Effector memory CD4-positive, alpha-beta T cell (primary cell): ENCODE measurements around the gene SH3BGR.

Source experiments
- DNase-seq, 3 donors: peaks; one replicate each; pipeline ENCODE4 v3.0.0-alpha.2; 2020
- H3K27ac ChIP-seq: 2 replicates; pipeline ENCODE4 v1.7.0; 2013; ENCODE audit warnings: mild to moderate bottlenecking, low read length, moderate library complexity; ENCODE audit not compliant: insufficient read depth, poor library complexity, severe bottlenecking
- H3K27me3 ChIP-seq: replicated peaks from 2 replicates; pipeline ENCODE4 v1.7.0; 2013; ENCODE audit warnings: mild to moderate bottlenecking, low read length; ENCODE audit not compliant: insufficient read depth, control insufficient read depth, poor library complexity, severe bottlenecking
- H3K36me3 ChIP-seq: 2 replicates; pipeline ENCODE4 v1.7.0; 2013; ENCODE audit warnings: mild to moderate bottlenecking, low read length, moderate library complexity; ENCODE audit not compliant: control insufficient read depth, insufficient read depth
- H3K4me1 ChIP-seq: 2 replicates; pipeline ENCODE4 v1.7.0; 2013; ENCODE audit warnings: low read length, mild to moderate bottlenecking; ENCODE audit not compliant: control insufficient read depth, insufficient read depth, poor library complexity, severe bottlenecking
- H3K4me3 ChIP-seq: 2 replicates; pipeline ENCODE4 v1.7.0; 2013; ENCODE audit warnings: low read length, low read depth, mild to moderate bottlenecking; ENCODE audit not compliant: insufficient read depth, poor library complexity, severe bottlenecking
- H3K9me3 ChIP-seq: 2 replicates; pipeline ENCODE4 v1.7.0; 2013; ENCODE audit warnings: mild to moderate bottlenecking, low read length, moderate library complexity; ENCODE audit not compliant: control insufficient read depth

Gene SH3BGR

GRCh38 chr21:39456665-39457064 is 4.9 kb downstream of the SH3BGR start:
- DNase-seq = no peak
- no peaks in the 10 kb centered on the region for H3K4me1 ChIP-seq
- no peak overlapping the region for H3K27ac ChIP-seq
- H3K9me3 ChIP-seq = no peaks in the 10 kb centered on the region
- H3K27me3 ChIP-seq = no peaks in the 10 kb centered on the region
- H3K36me3 ChIP-seq = no peaks in the 10 kb centered on the region
- no peak overlapping the region for H3K4me3 ChIP-seq

GRCh38 chr21:39461419-39461818 is 9.6 kb downstream of the SH3BGR start:
- Histone ChIP-seq H3K4me1 (no peaks in the 10 kb centered on the region), H3K27me3 (no peaks in the 10 kb centered on the region), H3K36me3 (no peaks in the 10 kb centered on the region), H3K9me3 (no peaks in the 10 kb centered on the region), H3K27ac (no peak overlapping the region), H3K4me3 (no peak overlapping the region)
- DNase-seq = no peak

GRCh38 chr21:39463308-39463707 is 11.5 kb downstream of the SH3BGR start:
- H3K36me3 ChIP-seq = no peaks in the 10 kb centered on the region
- no peaks in the 10 kb centered on the region for H3K9me3 ChIP-seq
- no peak for DNase-seq
- no peaks in the 10 kb centered on the region for H3K27me3 ChIP-seq
- no peaks in the 10 kb centered on the region for H3K4me1 ChIP-seq
- H3K27ac ChIP-seq = no peak overlapping the region
- no peak overlapping the region for H3K4me3 ChIP-seq

- no peak overlapping the region for H3K27ac ChIP-seq
- H3K4me3 ChIP-seq = no peak overlapping the region
- no peaks in the 10 kb centered on the region for H3K36me3 ChIP-seq
- no peak for DNase-seq
- H3K27me3 ChIP-seq = no peaks in the 10 kb centered on the region
- no peaks in the 10 kb centered on the region for H3K4me1 ChIP-seq
- no peaks in the 10 kb centered on the region for H3K9me3 ChIP-seq
These were observed 14.8 kb downstream of the SH3BGR start for GRCh38 chr21:39466584-39466983.

GRCh38 chr21:39467746-39468145 is 16.0 kb downstream of the SH3BGR start:
- Histone ChIP-seq H3K27me3 (no peaks in the 10 kb centered on the region), H3K4me3 (no peak overlapping the region), H3K9me3 (no peaks in the 10 kb centered on the region), H3K36me3 (no peaks in the 10 kb centered on the region), H3K27ac (no peak overlapping the region), H3K4me1 (no peaks in the 10 kb centered on the region)
- no peak for DNase-seq

- no peak for DNase-seq
- Histone ChIP-seq H3K4me3 (no peak overlapping the region), H3K27ac (no peak overlapping the region), H3K4me1 (no peaks in the 10 kb centered on the region), H3K9me3 (no peaks in the 10 kb centered on the region), H3K36me3 (no peaks in the 10 kb centered on the region), H3K27me3 (no peaks in the 10 kb centered on the region)
These were observed 16.8 kb downstream of the SH3BGR start for GRCh38 chr21:39468559-39468958.

GRCh38 chr21:39471598-39471997 is 19.8 kb downstream of the SH3BGR start:
- H3K4me1 ChIP-seq = no peaks in the 10 kb centered on the region
- H3K4me3 ChIP-seq = no peak overlapping the region
- no peak overlapping the region for H3K27ac ChIP-seq
- no peaks in the 10 kb centered on the region for H3K36me3 ChIP-seq
- no peaks in the 10 kb centered on the region for H3K9me3 ChIP-seq
- no peaks in the 10 kb centered on the region for H3K27me3 ChIP-seq
- DNase-seq = no peak

GRCh38 chr21:39472786-39473185 is 21.0 kb downstream of the SH3BGR start:
- Histone ChIP-seq H3K27me3 (no peaks in the 10 kb centered on the region), H3K4me1 (no peaks in the 10 kb centered on the region), H3K27ac (no peak overlapping the region), H3K9me3 (no peaks in the 10 kb centered on the region), H3K4me3 (no peak overlapping the region), H3K36me3 (no peaks in the 10 kb centered on the region)
- DNase-seq = no peak

GRCh38 chr21:39474611-39475010 is 22.8 kb downstream of the SH3BGR start:
- Histone ChIP-seq H3K4me3 (no peak overlapping the region), H3K36me3 (no peaks in the 10 kb centered on the region)
- DNase-seq = no peak

GRCh38 chr21:39479164-39479813 is 27.5 kb downstream of the SH3BGR start:
- DNase-seq = no peak
- Histone ChIP-seq H3K27ac (no peak overlapping the region), H3K27me3 (no peaks in the 10 kb centered on the region), H3K9me3 (no peaks in the 10 kb centered on the region), H3K36me3 (no peaks in the 10 kb centered on the region), H3K4me3 (no peak overlapping the region), H3K4me1 (no peaks in the 10 kb centered on the region)

More at GRCh38 chr21:39474611-39475010, 22.8 kb downstream of the SH3BGR start:
- Histone ChIP-seq H3K27ac (no peak overlapping the region), H3K9me3 (no peaks in the 10 kb centered on the region), H3K4me1 (no peaks in the 10 kb centered on the region), H3K27me3 (no peaks in the 10 kb centered on the region)
